Osteoblast (primary cell): ENCODE results near the gene ABI3. TPM values are rescaled to one million over a fixed set of nuclear protein-coding genes. Genes with fewer than 3 reads are reported as not detected.
A peak's percentile ranks its signal among the peaks of the same experiment; 100 is the strongest.
"Not testable (repeated sequence)": the region's sequence is repeated elsewhere in the genome, so short reads cannot be mapped to it uniquely, and the experiment has no call there.

ENCODE experiments used
- DNase-seq: peaks from one replicate; pipeline ENCODE4 v3.0.0; 2011; ENCODE audit warnings: low spot score, mixed read lengths; ENCODE audit not compliant: insufficient read length; ENCODE audit errors: missing footprints
- H2AFZ ChIP-seq: 2 replicates; pipeline ENCODE4 v1.6.0; 2011; ENCODE audit warnings: mild to moderate bottlenecking, low read length
- H3K27ac ChIP-seq: 2 replicates; pipeline ENCODE4 v1.5.1; 2011; ENCODE audit warnings: mild to moderate bottlenecking, low read depth, low read length, moderate library complexity
- H3K27me3 ChIP-seq: 2 replicates; pipeline ENCODE4 v1.6.0; 2012; ENCODE audit warnings: mild to moderate bottlenecking, control low read depth, inconsistent platforms, low read length, moderate library complexity; ENCODE audit not compliant: insufficient read depth
- H3K36me3 ChIP-seq: 2 replicates; pipeline ENCODE4 v1.5.1; 2011; ENCODE audit warnings: mild to moderate bottlenecking, low read length, control low read depth, moderate library complexity; ENCODE audit not compliant: insufficient read depth
- H3K4me1 ChIP-seq: 2 replicates; pipeline ENCODE4 v1.5.1; 2011; ENCODE audit warnings: mild to moderate bottlenecking, low read length, control low read depth, moderate library complexity; ENCODE audit not compliant: insufficient read depth
- H3K4me2 ChIP-seq: 2 replicates; pipeline ENCODE4 v1.6.0; 2011; ENCODE audit warnings: mild to moderate bottlenecking, low read length; ENCODE audit not compliant: insufficient read depth
- H3K4me3 ChIP-seq: fragments of 200-600 bp; sonication (generic); 3 replicates; pipeline ENCODE4 v1.5.1; 2012; ENCODE audit warnings: mild to moderate bottlenecking, low read length, inconsistent platforms; ENCODE audit not compliant: insufficient read depth
- H3K79me2 ChIP-seq: 2 replicates; pipeline ENCODE4 v1.6.0; 2012; ENCODE audit warnings: mild to moderate bottlenecking, low read length, control low read depth, inconsistent platforms; ENCODE audit not compliant: insufficient read depth
- H3K9me3 ChIP-seq: 2 replicates; pipeline ENCODE4 v1.5.1; 2011; ENCODE audit warnings: low read depth, low read length, control low read depth
- H4K20me1 ChIP-seq: 2 replicates; pipeline ENCODE4 v1.6.0; 2012; ENCODE audit warnings: mild to moderate bottlenecking, low read length, control low read depth; ENCODE audit not compliant: insufficient read depth
- total RNA-seq: library from RNA; depleted of rRNA; stranded (reverse); fragments of >200 nt; gene quantifications from 2 replicates; pipeline ENCODE4 v1.2.3, GENCODE V29; 2012
- TF ChIP-seq, protein P1 (sequence below): IDR thresholded peaks from 2 replicates; pipeline ENCODE4 v1.5.1; 2011; ENCODE audit warnings: mild to moderate bottlenecking, low read depth, low read length, moderate library complexity; ENCODE audit errors: extremely low read depth

Gene ABI3
- total RNA-seq, 1 donor, result 0.36 TPM

DNA sequence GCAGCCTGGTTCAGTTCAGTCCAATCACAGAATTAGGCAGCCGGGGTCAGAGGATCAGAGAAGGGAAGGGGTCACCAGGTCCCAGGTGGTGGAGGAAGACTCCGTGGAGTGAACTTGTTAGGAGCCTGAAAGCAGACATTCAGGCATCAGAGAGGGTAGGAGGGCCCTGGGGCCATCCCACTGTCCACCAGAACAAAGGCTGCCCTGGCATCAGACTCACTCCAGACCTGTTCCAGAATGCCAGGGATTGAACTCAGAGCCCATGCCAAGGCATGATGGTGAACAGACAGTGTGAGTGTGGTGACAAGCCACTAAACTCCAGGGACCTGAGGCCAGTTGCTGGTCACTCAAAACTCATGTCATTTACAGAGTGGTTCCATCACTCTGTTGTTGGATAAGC, 40.3 kb upstream of the ABI3 start:
- H3K4me2 ChIP-seq, result no peak overlapping the region
- H2AFZ ChIP-seq, result no peak overlapping the region
- peaks cover 47% of the 10 kb centered on the region for H3K27me3 ChIP-seq
- TF ChIP-seq, protein P1, sequence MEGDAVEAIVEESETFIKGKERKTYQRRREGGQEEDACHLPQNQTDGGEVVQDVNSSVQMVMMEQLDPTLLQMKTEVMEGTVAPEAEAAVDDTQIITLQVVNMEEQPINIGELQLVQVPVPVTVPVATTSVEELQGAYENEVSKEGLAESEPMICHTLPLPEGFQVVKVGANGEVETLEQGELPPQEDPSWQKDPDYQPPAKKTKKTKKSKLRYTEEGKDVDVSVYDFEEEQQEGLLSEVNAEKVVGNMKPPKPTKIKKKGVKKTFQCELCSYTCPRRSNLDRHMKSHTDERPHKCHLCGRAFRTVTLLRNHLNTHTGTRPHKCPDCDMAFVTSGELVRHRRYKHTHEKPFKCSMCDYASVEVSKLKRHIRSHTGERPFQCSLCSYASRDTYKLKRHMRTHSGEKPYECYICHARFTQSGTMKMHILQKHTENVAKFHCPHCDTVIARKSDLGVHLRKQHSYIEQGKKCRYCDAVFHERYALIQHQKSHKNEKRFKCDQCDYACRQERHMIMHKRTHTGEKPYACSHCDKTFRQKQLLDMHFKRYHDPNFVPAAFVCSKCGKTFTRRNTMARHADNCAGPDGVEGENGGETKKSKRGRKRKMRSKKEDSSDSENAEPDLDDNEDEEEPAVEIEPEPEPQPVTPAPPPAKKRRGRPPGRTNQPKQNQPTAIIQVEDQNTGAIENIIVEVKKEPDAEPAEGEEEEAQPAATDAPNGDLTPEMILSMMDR, result no peak
- H3K36me3 ChIP-seq, result no peaks in the 10 kb centered on the region
- no peaks in the 10 kb centered on the region for H3K4me1 ChIP-seq
- H3K4me3 ChIP-seq, result no peak overlapping the region
- H3K9me3 ChIP-seq, result no peaks in the 10 kb centered on the region
- H3K79me2 ChIP-seq, result no peaks in the 10 kb centered on the region
- H4K20me1 ChIP-seq, result no peaks in the 10 kb centered on the region
- no peak overlapping the region for H3K27ac ChIP-seq
- DNase-seq, result no peak

DNA sequence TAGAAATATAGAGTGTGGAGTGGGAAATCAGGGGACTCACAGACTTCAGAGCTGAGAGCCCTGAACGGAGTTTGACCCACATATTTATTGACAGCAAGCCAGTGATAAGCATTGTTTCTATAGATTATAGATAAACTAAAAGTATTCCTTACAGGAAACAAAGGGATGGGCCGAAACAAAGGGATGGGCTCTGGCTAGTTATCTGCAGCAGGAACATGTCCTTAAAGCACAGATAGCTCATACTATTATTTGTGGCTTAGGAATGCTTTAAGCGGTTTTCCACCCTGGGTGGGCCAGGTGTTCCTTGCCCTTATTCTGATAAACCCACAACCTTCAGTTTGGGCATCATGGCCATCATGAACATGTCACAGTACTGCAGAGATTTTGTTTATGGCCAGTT, 39.8 kb upstream of the ABI3 start:
- H3K9me3 ChIP-seq, DNase-seq, H3K79me2 ChIP-seq: not testable (repeated sequence)

DNA sequence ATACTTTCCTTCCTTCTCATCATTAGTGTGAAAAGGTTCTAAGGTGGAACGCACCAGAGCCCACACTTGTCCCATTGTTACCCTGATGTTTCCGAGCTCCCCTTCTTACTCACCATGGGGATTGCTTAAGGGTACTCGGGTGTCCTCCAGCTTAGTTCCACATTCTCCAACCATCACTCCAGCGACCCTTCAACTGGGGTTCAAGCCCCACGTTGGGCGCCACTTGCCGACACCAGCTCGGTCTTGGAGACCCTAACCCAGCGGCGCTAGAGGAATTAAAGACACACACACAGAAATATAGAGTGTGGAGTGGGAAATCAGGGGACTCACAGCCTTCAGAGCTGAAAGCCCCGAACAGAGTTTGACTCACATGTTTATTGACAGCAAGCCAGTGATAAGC, 34.5 kb upstream of the ABI3 start:
- H4K20me1 ChIP-seq, result not testable (repeated sequence)

More for the DNA sequence above, 39.8 kb upstream of the ABI3 start:
- H2AFZ ChIP-seq, H4K20me1 ChIP-seq, H3K4me2 ChIP-seq, H3K4me1 ChIP-seq, H3K36me3 ChIP-seq, H3K27ac ChIP-seq, H3K4me3 ChIP-seq: not testable (repeated sequence)
- peaks cover 42% of the 10 kb centered on the region for H3K27me3 ChIP-seq

DNA sequence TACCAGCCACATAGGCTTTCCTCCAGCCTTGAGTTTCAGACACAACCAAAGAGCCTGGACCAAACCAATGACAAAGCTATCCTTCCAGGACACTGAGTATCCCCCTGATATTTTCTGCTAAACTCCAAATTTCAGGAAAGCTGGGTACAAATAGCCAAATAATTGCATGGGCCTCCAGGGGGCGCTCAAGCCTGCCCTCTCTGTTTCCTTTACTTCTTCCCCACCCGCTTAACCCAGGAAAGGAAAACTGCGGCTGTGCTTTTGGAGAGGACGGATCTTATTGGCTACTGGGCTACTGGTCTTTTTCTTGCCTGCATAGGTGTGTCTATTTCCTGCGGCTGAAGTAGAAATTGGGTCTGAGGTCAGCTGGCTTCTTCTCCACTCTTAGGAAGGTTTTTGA, 30.2 kb upstream of the ABI3 start:
- peak; percentile 92 for DNase-seq
- no peaks in the 10 kb centered on the region for H3K4me1 ChIP-seq
- H3K27me3 ChIP-seq, result no peaks in the 10 kb centered on the region
- H3K79me2 ChIP-seq, result no peaks in the 10 kb centered on the region
- TF ChIP-seq, protein P1, result peak; percentile 98
- H3K4me2 ChIP-seq, result no peak overlapping the region
- H3K4me3 ChIP-seq, result no peak overlapping the region
- no peaks in the 10 kb centered on the region for H4K20me1 ChIP-seq
- H3K27ac ChIP-seq, result no peak overlapping the region
- no peaks in the 10 kb centered on the region for H3K36me3 ChIP-seq
- peaks cover 7% of the 10 kb centered on the region for H3K9me3 ChIP-seq
- H2AFZ ChIP-seq, result no peak overlapping the region

More for the DNA sequence above, 34.5 kb upstream of the ABI3 start:
- H3K36me3 ChIP-seq, H3K9me3 ChIP-seq, H2AFZ ChIP-seq, H3K4me2 ChIP-seq, H3K27ac ChIP-seq, DNase-seq, H3K4me1 ChIP-seq, H3K4me3 ChIP-seq, H3K27me3 ChIP-seq, H3K79me2 ChIP-seq: not testable (repeated sequence)

DNA sequence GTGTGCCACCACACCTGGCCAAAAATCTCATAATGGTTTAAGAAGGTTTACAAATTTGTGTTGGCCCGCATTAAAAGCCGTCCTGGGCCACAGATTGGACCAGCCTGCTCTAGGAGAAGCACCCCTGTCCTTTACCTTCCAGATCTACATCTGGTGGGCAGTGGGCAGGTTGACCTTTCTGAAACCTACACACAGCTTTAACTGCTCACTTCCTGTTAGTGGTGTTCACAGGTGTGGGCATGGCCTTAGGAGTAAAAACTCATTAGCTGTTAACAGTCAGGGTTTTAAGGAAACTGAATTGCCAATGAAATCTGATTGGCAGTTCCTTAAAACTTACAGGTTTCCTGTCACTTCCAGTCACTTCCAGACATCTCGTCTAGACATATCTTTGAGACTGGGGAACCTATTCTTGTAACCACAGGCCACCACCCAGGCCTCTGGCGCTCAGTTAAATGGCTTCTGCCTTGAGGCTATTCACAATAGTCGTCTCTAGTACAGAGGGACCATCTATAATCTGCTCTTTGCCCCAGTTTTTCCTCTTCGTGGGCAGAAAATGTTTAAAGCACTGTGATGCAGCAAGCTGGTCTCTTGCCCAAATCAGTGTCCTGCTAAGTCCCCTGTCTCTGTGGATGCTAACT, 29.4 kb upstream of the ABI3 start:
- H3K27me3 ChIP-seq, result no peaks in the 10 kb centered on the region
- no peak for DNase-seq
- no peak overlapping the region for H3K27ac ChIP-seq
- TF ChIP-seq, protein P1, result no peak
- H3K4me1 ChIP-seq, result no peaks in the 10 kb centered on the region
- no peaks in the 10 kb centered on the region for H3K79me2 ChIP-seq
- H2AFZ ChIP-seq, result no peak overlapping the region
- H3K4me3 ChIP-seq, result no peak overlapping the region
- peaks cover 3% of the 10 kb centered on the region for H3K9me3 ChIP-seq
- H3K4me2 ChIP-seq, result no peak overlapping the region
- H3K36me3 ChIP-seq, result no peaks in the 10 kb centered on the region
- no peaks in the 10 kb centered on the region for H4K20me1 ChIP-seq
